Activated B cell treated with CpG ODN at 0.5 μM for 24 hours (primary cell): Measurements from ENCODE around the gene EN1. TPM values are rescaled to one million over a fixed set of nuclear protein-coding genes. Genes with fewer than 3 reads are reported as not detected.

Experiments
- ATAC-seq: fragments of 200-7000 bp; cut with Tn5 transposase; one replicate; pipeline ENCODE4 v1.10.0; 2021; ENCODE audit warnings: low read depth, mild to moderate bottlenecking, moderate library complexity
- CTCF ChIA-PET: fragments of 350-600 bp; sonication (Branson Sonifier 250); formaldehyde crosslinking; loops from one replicate; lab custom pipeline; 2021; ENCODE audit warnings: antibody characterized with exemption; lab: Charles Lee
- POLR2A ChIA-PET: fragments of 350-600 bp; sonication (Branson Sonifier 250); formaldehyde crosslinking; loops from one replicate; lab custom pipeline; 2021; ENCODE audit warnings: antibody characterized with exemption; lab: Charles Lee
- DNase-seq: peaks from one replicate; pipeline ENCODE4 v3.0.0; 2022
- H3K27ac Mint-ChIP-seq: one replicate; pipeline ENCODE4 v1.8.0; 2020; ENCODE audit warnings: mixed read lengths
- H3K27me3 Mint-ChIP-seq: one replicate; pipeline ENCODE4 v1.8.0; 2021; ENCODE audit warnings: mixed read lengths
- H3K36me3 Mint-ChIP-seq: one replicate; pipeline ENCODE4 v1.8.0; 2021; ENCODE audit warnings: low read depth, mixed read lengths
- H3K4me1 Mint-ChIP-seq: one replicate; pipeline ENCODE4 v1.8.0; 2021; ENCODE audit warnings: mixed read lengths
- H3K4me3 Mint-ChIP-seq: one replicate; pipeline ENCODE4 v1.8.0; 2020; ENCODE audit warnings: mild to moderate bottlenecking, mixed read lengths
- H3K9me3 Mint-ChIP-seq: one replicate; pipeline ENCODE4 v1.8.0; 2020; ENCODE audit warnings: mixed read lengths
- intact Hi-C: fragments of 100-400 bp; cut with micrococcal nuclease; formaldehyde crosslinking; loops from one replicate; pipeline ENCODE4 v1.15.1; 2024
- total RNA-seq: library from RNA; stranded (reverse); gene quantifications from 2 replicates; pipeline ENCODE4 v1.2.3, GENCODE V29; 2022
- TF ChIP-seq, protein P1 (sequence below): fragments of 200-600 bp; IDR thresholded peaks from one replicate; pipeline ENCODE4 v1.8.0; 2022; ENCODE audit warnings: antibody characterized with exemption, mild to moderate bottlenecking

The EN1 gene
- total RNA-seq, 1 donor from 2014 or later = not detected

DNA sequence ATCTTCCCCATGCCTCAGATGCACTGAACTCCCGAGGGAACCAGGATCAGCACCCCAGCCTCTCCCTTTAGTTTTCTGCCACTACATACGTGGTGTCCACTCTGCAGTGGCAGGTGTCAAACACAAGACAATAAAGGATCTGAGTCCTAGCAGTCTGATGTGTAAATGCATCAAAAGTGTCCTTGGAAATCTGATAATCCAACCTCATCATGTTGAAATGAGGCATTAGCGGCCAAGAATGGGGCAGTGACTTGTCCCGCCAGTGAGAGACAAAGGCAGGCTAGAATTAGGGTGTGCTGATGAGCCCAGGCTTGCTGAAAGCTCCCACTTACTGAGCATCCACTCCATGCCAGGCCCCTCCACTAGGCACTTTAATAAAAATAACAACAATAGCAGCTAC is 52.9 kb downstream of the EN1 start:
- Mint-ChIP-seq H3K4me1 (no peaks in the 10 kb centered on the region), H3K4me3 (no peak overlapping the region)
- intact Hi-C loops = no loop called here

More for the DNA sequence above, 52.9 kb downstream of the EN1 start:
- H3K36me3 Mint-ChIP-seq = no peaks in the 10 kb centered on the region
- no peak overlapping the region for H3K27ac Mint-ChIP-seq
- TF ChIP-seq, protein P1, sequence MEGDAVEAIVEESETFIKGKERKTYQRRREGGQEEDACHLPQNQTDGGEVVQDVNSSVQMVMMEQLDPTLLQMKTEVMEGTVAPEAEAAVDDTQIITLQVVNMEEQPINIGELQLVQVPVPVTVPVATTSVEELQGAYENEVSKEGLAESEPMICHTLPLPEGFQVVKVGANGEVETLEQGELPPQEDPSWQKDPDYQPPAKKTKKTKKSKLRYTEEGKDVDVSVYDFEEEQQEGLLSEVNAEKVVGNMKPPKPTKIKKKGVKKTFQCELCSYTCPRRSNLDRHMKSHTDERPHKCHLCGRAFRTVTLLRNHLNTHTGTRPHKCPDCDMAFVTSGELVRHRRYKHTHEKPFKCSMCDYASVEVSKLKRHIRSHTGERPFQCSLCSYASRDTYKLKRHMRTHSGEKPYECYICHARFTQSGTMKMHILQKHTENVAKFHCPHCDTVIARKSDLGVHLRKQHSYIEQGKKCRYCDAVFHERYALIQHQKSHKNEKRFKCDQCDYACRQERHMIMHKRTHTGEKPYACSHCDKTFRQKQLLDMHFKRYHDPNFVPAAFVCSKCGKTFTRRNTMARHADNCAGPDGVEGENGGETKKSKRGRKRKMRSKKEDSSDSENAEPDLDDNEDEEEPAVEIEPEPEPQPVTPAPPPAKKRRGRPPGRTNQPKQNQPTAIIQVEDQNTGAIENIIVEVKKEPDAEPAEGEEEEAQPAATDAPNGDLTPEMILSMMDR = no peak
- no peaks in the 10 kb centered on the region for H3K9me3 Mint-ChIP-seq
- DNase-seq = no peak
- no peak for ATAC-seq
- ChIA-PET POLR2A (no interaction called here), CTCF (no interaction called here)
- peaks cover 8% of the 10 kb centered on the region for H3K27me3 Mint-ChIP-seq

Other genes with a start within 250 kb of the EN1 start
- not detected in 2 replicates for gene MARCO, start 94.5 kb upstream of the EN1 start, total RNA-seq